ENCODE results near the gene FHOD3.

- TF ChIP-seq CTCF (IDR thresholded peaks at IDR 0.05) (no peak), POLR2A (IDR thresholded peaks at IDR 0.05) (no peak)
Observed at GRCh38 chr18:36360256-36360909, 62.9 kb downstream of the FHOD3 start.
